ENCODE results near the gene RPS15.

The RPS15 gene

DNA sequence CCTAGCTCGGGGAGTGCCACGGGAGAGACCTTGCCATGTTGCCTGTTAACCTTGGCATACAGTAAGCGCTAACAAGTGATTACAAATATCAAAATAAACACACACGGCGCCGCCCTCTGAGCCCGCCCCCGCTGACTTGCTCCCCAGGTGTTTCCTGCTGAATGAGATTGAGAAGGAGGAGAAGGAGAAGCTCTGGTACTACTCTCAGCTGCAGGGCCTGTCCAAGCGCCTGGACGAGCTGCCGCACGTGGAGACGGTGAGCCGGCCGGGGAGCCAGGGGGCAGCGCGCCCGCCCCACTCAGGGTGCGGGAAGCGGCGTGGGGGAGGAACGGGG lies 16.8 kb downstream of the RPS15 start:
- peak; percentile 0 for DNase-seq

DNA sequence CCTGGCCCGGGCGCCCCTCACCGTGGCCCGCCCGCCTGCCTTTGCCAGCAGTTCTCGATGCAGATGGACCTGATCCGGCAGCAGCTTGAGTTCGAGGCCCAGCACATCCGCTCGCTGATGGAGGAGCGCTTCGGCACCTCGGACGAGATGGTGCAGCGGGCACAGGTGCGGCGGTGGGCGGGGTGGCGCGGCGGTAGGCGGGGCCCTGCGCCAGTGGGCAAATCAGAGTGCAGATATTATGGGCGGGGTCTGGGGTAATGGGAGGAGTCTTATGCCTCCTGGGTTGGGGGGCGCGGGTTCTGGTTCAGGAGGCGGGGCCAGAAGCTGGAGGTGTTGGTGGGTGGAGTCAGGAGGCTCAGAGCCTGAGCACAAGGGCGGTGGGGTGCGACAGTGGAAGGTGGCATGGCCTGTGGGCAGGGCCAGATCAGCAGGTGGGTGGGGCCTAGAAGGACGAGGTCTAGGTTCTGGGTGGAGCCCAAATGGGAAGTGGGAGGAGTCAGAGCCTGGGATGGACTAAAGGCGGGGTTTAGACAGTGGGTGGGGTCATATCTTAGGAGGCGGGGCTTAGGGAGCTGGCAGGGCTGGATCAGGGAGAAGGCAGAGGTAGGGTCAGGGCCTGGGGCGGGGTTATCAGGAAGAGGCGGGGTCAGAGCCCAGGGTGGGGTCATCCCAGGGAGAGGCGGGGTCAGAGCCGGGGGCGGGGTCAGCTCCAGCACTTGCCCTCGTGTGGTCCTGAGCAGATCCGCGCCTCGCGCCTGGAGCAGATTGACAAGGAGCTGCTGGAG lies 17.3 kb downstream of the RPS15 start:
- no peak for DNase-seq

DNA sequence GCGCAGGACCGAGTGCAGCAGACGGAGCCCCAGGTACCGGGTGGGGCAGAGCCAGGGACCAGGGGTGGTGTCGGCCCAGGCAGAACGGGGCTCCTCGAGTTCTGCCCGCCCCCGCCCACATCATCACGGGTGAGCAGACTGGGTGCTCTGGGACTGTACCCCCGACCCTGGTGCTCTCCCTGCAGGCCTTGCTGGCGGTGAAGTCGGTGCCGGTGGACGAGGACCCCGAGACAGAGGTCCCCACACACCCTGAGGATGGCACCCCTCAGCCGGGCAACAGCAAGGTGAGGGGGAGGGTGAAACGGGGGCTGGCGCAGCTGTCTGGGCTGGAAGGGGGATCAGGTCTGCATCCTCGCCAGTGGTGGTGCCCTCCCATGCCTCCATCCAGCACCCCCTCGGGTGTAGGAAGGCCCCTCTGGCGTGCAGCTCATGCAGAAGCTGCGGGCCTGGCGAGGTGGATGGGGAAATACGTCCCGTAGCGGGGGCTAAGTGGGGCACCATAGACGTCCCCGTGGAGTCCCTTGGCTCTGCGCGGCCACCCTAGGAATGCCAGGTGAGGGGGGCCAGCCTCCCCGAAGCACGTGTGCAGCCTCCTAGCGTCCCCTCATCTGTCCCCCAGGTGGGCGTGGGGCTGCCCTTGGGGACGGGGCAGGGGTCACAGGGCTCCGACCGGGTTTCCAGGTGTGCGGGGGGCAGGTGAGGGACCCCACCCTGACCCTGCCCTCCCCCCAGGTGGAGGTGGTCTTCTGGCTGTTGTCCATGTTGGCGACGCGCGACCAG lies 18.1 kb downstream of the RPS15 start:
- DNase-seq, result no peak

DNA sequence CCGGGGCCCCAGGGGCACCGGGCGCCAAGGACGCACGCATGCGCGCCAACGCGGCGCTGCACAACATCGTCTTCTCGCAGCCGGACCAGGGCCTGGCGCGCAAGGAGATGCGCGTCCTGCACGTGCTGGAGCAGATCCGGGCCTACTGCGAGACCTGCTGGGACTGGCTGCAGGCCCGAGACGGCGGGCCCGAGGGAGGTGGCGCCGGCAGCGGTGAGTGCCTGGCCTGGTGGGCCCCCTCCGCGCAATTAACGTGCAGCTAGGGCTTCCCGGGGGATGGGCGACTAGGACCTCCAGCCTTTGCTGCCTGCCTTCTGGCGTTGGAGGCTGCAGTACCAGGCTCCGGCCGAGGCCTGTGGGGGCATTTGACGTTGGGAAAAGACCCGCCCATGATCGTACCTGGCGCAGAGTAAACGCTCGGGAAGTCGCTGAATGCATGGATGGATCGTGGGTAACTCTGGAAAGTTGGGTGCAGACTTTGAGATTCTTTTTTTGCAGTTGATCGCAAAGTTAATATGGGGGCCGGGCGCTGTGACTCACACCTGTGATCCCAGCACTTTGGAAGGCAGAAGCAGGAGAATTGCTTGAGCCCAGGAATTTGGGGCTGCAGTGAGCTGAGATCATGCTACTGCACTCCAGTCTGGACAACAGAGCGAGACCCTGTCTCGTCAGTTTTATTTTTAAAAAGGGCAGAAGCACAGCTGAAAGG lies 19.0 kb downstream of the RPS15 start:
- no peak for DNase-seq

DNA sequence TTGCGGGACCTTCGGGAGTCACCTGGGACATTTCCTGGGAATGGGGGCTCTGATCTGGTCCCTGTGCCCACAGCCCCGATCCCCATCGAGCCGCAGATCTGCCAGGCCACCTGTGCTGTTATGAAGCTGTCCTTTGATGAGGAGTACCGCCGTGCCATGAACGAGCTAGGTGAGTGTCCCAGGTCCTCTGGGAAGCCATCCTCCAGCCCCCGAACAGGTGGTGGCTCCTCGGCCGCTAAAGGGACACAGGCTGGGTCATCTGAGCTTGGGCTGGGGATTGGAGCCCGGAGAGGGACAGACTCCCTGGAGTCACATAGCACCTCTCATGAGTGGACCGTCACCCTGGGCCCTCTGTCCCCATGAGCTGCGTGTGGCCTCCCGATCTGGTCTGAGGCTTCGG lies 19.7 kb downstream of the RPS15 start:
- no peak for DNase-seq

DNA sequence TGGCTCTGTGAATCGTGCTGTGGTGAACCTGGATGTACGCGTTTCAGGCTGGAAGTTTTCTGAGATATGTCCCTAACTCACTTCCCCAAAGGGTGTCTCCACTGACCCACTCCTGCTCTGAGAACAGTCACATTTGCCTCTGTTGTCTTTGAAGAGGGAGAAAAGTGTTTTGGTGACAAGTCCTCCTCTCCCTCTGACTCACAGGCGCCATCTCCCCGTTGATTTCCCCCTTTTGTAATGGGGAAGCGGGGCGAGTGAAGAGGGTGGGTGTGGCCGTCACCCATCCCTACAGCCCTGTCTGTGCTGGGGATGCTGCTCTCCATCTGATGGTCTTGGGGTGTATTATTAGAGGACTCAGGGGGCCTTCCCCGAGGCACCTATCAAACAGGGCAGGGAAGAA lies 21.3 kb downstream of the RPS15 start:
- DNase-seq, result no peak

DNA sequence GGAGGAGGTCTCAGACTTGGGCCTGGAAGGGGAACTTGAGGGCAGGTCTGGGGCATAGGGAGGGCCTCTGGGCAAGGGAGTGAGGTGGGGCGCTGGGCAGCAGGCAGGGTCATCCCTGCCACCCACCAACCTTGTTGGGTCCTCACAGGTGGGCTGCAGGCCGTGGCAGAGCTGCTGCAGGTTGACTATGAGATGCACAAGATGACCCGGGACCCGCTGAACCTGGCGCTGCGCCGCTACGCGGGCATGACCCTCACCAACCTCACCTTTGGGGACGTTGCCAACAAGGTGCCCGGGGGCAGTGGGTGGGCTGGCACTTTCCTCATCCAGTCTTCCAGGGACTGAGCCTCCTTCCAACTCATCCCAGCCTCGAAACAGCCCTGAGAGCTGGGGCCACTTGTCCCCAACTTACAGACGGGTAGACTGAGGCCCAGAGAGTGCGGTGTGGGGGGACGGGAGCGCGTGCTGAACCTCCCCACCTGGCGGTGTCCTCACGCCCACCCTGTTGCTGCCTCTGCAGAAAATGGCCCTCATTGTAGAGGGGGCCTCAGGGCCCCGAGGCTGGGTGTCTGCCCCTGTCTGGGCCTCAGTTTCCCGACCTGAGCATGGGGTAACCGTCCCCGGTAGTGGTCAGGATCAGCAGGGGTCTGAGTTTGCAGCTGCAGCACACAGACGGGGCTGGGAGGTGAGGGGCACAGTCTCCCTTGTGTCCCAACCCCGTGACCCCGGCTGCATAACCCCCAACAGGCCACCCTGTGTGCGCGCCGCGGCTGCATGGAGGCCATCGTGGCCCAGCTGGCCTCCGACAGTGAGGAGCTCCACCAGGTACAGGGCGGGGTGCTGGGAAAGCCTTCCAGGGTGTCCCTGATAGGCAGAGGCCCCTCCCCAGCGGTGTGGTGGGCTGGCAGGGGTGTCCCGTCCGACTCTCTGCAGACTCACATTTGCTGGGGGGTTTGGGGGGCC lies 22.1 kb downstream of the RPS15 start:
- DNase-seq, result no peak

DNA sequence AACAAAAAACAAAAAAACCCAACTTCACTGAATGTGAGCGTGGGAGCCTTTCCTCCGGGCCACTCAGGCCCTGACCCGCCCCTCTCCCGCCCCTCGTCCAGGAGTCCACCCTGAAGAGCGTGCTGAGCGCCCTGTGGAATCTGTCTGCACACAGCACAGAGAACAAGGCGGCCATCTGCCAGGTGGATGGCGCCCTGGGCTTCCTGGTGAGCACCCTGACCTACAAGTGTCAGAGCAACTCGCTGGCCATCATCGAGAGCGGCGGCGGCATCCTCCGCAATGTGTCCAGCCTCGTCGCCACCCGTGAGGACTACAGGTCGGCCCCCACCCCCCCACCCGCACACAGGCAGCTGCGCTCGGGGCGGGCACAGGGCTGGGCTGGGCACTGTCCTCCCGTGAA lies 23.7 kb downstream of the RPS15 start:
- DNase-seq, result no peak

DNA sequence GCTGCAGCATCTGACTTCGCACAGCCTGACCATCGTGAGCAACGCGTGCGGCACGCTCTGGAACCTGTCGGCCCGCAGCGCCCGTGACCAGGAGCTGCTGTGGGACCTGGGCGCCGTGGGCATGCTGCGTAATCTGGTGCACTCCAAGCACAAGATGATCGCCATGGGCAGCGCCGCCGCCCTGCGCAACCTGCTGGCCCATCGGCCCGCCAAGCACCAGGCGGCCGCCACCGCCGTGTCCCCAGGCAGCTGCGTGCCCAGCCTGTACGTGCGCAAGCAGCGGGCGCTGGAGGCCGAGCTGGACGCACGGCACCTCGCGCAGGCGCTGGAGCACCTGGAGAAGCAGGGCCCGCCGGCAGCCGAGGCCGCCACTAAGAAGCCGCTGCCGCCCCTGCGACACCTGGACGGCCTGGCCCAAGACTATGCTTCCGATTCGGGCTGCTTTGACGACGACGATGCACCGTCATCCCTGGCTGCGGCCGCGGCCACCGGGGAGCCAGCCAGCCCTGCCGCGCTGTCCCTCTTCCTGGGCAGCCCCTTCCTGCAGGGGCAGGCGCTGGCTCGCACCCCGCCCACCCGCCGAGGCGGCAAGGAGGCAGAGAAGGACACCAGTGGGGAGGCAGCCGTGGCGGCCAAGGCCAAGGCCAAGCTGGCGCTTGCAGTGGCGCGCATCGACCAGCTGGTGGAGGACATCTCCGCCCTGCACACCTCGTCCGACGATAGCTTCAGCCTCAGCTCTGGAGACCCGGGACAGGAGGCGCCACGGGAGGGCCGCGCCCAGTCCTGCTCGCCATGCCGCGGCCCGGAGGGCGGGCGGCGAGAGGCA lies 27.2 kb downstream of the RPS15 start:
- no peak for DNase-seq

DNA sequence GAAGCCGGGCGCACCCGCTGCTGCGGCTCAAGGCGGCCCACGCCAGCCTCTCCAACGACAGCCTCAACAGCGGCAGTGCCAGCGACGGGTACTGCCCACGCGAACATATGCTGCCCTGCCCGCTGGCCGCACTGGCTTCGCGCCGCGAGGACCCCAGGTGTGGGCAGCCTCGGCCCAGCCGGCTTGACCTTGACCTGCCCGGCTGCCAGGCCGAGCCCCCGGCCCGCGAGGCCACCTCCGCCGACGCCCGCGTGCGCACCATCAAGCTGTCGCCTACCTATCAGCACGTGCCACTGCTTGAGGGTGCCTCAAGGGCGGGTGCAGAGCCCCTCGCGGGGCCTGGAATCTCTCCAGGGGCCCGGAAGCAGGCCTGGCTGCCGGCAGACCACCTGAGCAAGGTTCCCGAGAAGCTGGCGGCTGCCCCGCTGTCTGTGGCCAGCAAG lies 27.8 kb downstream of the RPS15 start:
- DNase-seq, result no peak

DNA sequence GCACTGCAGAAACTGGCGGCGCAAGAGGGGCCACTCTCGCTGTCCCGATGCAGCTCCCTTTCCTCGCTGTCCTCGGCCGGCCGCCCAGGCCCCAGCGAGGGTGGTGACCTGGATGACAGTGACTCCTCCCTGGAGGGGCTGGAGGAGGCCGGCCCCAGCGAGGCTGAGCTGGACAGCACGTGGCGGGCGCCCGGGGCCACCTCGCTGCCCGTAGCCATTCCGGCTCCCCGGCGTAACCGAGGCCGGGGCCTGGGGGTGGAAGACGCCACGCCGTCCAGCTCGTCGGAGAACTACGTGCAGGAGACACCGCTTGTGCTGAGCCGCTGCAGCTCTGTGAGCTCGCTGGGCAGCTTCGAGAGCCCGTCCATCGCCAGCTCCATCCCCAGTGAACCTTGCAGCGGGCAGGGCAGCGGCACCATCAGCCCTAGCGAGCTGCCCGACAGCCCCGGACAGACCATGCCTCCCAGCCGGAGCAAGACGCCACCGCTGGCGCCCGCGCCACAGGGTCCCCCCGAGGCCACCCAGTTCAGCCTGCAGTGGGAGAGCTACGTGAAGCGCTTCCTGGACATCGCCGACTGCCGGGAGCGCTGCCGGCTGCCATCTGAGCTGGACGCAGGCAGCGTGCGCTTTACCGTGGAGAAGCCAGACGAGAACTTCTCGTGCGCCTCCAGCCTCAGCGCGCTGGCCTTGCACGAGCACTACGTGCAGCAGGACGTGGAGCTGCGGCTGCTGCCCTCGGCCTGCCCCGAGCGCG lies 28.4 kb downstream of the RPS15 start:
- DNase-seq, result no peak

DNA sequence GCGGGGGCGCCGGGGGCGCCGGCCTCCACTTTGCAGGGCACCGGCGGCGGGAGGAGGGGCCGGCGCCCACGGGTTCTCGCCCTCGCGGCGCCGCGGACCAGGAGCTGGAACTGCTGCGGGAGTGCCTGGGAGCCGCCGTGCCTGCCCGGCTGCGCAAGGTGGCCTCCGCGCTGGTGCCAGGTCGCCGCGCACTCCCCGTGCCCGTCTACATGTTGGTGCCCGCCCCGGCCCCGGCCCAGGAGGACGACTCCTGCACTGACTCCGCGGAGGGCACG lies 29.0 kb downstream of the RPS15 start:
- no peak for DNase-seq

DNA sequence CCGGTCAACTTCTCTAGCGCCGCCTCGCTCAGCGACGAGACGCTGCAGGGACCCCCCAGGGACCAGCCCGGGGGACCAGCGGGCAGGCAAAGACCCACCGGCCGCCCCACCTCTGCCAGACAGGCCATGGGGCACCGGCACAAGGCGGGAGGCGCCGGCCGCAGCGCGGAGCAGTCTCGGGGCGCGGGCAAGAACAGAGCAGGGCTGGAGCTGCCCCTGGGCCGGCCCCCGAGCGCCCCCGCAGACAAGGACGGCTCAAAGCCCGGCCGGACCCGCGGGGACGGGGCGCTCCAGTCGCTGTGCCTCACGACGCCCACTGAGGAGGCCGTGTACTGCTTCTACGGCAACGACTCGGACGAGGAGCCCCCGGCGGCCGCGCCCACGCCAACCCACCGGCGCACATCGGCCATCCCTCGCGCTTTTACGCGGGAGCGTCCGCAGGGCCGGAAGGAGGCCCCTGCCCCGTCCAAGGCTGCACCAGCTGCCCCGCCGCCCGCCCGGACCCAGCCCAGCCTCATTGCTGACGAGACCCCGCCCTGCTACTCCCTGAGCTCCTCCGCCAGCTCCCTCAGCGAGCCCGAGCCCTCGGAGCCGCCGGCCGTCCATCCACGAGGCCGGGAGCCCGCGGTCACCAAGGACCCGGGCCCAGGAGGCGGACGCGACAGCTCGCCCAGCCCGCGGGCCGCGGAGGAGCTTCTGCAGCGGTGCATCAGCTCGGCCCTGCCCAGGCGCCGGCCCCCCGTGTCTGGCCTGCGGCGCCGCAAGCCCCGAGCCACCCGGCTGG lies 29.5 kb downstream of the RPS15 start:
- DNase-seq, result no peak

DNA sequence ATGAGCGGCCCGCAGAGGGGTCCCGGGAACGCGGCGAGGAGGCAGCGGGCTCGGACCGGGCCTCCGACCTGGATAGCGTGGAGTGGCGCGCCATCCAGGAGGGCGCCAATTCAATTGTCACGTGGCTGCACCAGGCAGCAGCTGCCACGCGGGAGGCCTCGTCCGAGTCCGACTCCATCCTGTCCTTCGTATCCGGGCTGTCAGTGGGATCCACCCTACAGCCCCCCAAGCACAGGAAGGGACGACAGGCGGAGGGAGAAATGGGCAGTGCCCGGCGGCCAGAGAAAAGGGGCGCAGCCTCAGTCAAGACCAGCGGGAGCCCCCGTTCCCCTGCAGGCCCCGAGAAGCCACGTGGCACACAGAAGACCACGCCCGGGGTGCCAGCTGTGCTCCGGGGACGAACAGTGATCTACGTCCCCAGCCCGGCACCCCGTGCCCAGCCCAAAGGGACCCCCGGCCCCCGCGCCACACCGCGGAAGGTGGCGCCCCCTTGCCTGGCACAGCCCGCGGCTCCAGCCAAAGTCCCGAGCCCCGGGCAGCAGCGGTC lies 30.2 kb downstream of the RPS15 start:
- no peak for DNase-seq

DNA sequence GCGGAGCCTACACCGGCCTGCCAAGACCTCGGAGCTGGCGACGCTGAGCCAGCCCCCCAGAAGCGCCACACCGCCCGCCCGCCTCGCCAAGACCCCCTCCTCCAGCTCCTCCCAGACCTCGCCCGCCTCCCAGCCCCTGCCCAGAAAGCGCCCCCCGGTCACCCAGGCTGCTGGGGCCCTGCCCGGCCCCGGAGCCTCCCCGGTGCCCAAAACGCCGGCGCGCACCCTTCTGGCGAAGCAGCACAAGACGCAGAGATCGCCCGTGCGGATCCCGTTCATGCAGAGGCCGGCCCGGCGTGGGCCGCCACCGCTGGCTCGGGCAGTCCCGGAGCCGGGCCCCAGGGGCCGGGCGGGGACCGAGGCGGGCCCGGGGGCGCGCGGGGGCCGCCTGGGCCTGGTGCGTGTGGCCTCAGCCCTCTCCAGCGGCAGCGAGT lies 30.6 kb downstream of the RPS15 start:
- DNase-seq, result no peak

DNA sequence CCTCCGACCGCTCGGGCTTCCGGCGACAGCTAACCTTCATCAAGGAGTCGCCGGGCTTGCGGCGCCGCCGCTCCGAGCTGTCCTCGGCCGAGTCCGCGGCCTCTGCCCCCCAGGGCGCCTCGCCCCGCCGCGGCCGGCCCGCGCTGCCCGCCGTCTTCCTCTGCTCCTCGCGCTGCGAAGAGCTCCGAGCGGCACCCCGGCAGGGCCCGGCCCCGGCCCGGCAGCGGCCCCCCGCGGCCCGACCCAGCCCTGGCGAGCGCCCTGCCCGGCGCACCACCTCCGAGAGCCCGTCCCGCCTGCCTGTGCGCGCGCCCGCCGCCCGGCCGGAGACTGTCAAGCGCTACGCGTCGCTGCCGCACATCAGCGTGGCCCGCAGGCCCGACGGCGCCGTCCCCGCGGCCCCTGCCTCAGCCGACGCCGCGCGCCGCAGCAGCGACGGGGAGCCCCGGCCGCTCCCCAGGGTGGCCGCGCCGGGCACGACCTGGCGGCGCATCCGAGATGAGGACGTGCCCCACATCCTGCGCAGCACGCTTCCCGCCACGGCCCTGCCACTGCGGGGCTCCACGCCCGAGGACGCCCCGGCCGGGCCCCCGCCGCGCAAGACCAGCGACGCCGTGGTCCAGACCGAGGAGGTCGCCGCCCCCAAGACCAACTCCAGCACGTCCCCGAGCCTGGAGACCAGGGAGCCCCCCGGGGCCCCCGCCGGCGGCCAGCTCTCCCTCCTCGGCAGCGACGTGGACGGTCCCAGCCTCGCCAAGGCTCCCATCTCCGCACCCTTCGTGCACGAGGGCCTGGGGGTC lies 31.3 kb downstream of the RPS15 start:
- no peak for DNase-seq

DNA sequence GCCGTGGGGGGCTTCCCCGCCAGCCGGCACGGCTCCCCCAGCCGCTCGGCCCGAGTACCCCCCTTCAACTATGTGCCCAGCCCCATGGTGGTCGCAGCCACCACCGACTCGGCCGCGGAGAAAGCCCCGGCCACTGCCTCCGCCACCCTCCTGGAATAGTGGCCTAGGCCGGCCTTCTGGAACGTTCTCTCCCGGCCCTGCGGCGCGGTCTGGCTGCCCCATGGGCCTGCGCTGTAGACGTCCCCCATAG lies 31.8 kb downstream of the RPS15 start:
- DNase-seq, result no peak

DNA sequence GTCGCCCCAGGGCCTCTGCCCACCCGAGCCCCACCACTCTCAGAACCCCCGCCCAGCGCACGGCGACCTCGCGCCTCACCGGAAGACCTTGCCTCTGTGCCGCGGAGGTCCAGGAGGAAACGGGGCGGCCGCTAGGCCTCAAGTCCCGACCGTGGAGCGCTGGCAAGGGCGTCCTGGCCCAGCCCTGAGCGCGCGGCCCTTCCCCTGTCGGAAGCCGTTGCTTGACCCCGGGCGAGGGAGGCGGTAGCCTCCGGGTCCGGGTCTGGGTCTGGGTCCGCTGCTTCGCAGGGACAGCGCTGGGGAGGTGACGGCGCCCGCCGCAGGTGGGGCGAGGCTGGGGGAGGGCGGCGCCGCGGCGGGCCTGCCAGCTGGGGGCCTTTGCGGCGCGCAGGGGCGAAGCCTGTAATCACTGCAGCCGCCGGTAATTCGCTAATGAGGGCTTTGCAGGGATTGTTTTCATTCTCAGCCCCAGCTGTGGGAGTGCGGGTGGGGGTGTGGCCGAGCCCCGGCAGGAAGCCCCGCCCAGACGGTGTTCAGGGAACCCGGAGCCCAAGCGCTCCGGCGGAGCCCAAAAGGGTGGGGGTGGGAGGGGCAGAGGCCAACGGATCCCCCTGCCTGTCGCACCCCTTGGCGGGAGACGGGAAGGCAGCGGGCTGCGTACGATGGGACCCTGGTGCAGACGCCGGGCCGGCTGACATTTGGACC lies 32.3 kb downstream of the RPS15 start:
- peak; percentile 9 for DNase-seq

DNA sequence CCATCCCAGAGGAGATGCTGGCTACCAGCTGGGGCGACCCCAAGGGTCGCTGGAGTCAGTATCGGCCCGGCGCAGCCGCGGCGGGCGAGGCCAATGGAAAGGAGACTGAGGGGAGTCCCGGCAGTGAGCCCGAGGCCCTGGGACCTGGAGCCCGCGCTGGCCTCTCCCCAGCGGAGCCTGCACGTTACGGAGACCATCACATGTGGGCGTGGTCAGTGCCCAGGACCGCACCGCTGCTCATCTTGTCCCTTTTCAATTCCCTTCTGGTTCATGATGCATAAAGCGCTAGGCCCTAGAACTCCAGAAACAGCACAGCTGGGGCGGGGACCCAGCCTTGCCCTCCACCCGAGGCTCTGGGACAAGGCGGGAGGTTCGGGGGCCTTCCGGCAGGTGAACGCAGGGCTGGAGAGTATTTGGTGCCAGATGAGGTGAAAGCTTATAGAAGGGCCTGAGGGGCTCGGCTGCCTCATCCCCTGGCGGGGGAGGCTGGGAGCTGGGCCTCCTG lies 32.9 kb downstream of the RPS15 start:
- no peak for DNase-seq
